Pancreas (tissue), 10 donors: Measurements from ENCODE around the gene CDH11. TPM values are rescaled to one million over a fixed set of nuclear protein-coding genes. Genes with fewer than 3 reads are reported as not detected.

ENCODE experiments used
- ATAC-seq, 4 donors: fragments of 200-7000 bp; cut with Tn5 transposase; one replicate each; pipeline versions ENCODE4 v1.8.0 to v1.9.1; 2020; ENCODE audit warnings: mild to moderate bottlenecking in 4 of 4, moderate library complexity in 4 of 4
- DNase-seq, 6 donors: peaks; one replicate each; pipeline ENCODE4 v3.0.0-alpha.2; 2020
- FAIRE-seq: peaks from 2 replicates; lab custom pipeline; 2012; peaks lifted over from hg19 to GRCh38; lab: Jason Lieb, UNC
- H3K27ac ChIP-seq, 4 donors: fragments of 200-600 bp; sonication (generic); 1 replicate in 3 of 4; 2 replicates in 1 of 4; pipeline versions ENCODE4 v1.5.0 to v1.8.0; 2020
- H3K27me3 ChIP-seq, 4 donors: fragments of 200-600 bp; one replicate each; pipeline ENCODE4 v1.8.0; 2021
- H3K36me3 ChIP-seq, 3 donors: fragments of 200-600 bp; sonication (generic) in 1 of 3; one replicate each; pipeline versions ENCODE4 v1.5.0 to v1.8.0; 2020 to 2021
- H3K4me1 ChIP-seq, 3 donors: fragments of 200-600 bp; one replicate each; pipeline ENCODE4 v1.8.0; 2021
- H3K4me3 ChIP-seq, 4 donors: fragments of 200-600 bp; sonication (generic) in 2 of 4; one replicate each; pipeline versions ENCODE4 v1.5.0 to v1.8.0; 2020 to 2021
- H3K9me3 ChIP-seq, 4 donors: fragments of 200-600 bp; one replicate each; pipeline ENCODE4 v1.8.0; 2021
- CTCF ChIP-seq, 4 donors: fragments of 200-600 bp; sonication (generic) in 3 of 4; IDR thresholded peaks; one replicate each; pipeline versions ENCODE4 v1.5.0 to v1.8.0; 2021; ENCODE audit warnings: antibody characterized with exemption in 4 of 4
- WGBS, 2 donors: extraction: QIAGEN DNeasy Blood & Tissue Kit; methylation state at CpG; one replicate each; pipeline ENCODE4 v1.1.7; 2013; 5-methylcytosine and 5-hydroxymethylcytosine counted together
- intact Hi-C, 3 donors: fragments of 100-400 bp; cut with DNase I; formaldehyde crosslinking; loops; one replicate each; pipeline versions ENCODE4 v1.11.1 to v1.14.2; 2022
- polyA plus RNA-seq, 2 donors: library from polyadenylated mRNA; stranded (reverse); fragments of 200-250 nt; gene quantifications; one replicate each; pipeline ENCODE4 v1.2.3, GENCODE V29; 2013
- total RNA-seq, 6 donors: library from RNA; stranded (reverse); fragmentation: NEBNext Ultra II Directional in 4 of 6; extraction: Animal tissue kit (Norgen Biotek cat#: 25700) in 4 of 6; gene quantifications; one replicate each; pipeline versions ENCODE4 v1.2.1 to v1.2.4, GENCODE V29; 2021 to 2023
- donor health status: healthy with polysubstance abuse.
- donor health status: DM: no; HTN: no; CAD: no; lungs with moderate emphysema.
- donor health status: DM: no; HTN: no; CAD: no.
- donor health status: control.
- donor health status: control.
- donor health status: Bipolar disorder and iron deficiency.
- donor health status: DM: yes; HTN: yes; CAD: no.
- donor health status: DM: no; HTN: no; CAD: no.
- donor health status: DM: no; HTN: no; CAD: no.
- donor health status: DM: yes; HTN: yes; CAD: no.

The CDH11 gene
- total and polyA plus RNA-seq, 8 donors, result 0.38 to 49.6 (median 1.8) TPM

- Histone ChIP-seq H3K4me1 (no peaks in the 10 kb centered on the region), H3K9me3 (peaks cover 0 to 4% (median 0%) of the 10 kb centered on the region in 4 donors), H3K4me3 (no peak overlapping the region), H3K36me3 (no peaks in the 10 kb centered on the region), H3K27ac (no peak overlapping the region), H3K27me3 (no peaks in the 10 kb centered on the region)
- DNase-seq, result no peak
- ATAC-seq, result no peak
- no peak for TF ChIP-seq CTCF (IDR thresholded peaks at IDR 0.05)
- no peak for FAIRE-seq
- intact Hi-C loops, result no loop called here
Measured at GRCh38 chr16:64925166-64925565, 196.7 kb downstream of the CDH11 start.

- H3K27me3 ChIP-seq, result no peaks in the 10 kb centered on the region
- no peaks in the 10 kb centered on the region for H3K36me3 ChIP-seq
- DNase-seq (no peak), FAIRE-seq (no peak), ATAC-seq (no peak)
- no peaks in the 10 kb centered on the region for H3K4me1 ChIP-seq
- intact Hi-C loops, result no loop called here
- peaks cover 0 to 4% (median 0%) of the 10 kb centered on the region in 4 donors for H3K9me3 ChIP-seq
- 56 to 65% methylated on average over 2 of the region's 2 CpGs for WGBS, 2 donors
- no peak overlapping the region for H3K27ac ChIP-seq
- TF ChIP-seq CTCF (IDR thresholded peaks at IDR 0.05), result no peak
- no peak overlapping the region for H3K4me3 ChIP-seq
Measured at GRCh38 chr16:64924086-64924485, 197.8 kb downstream of the CDH11 start.

GRCh38 chr16:64919929-64920607 lies 201.8 kb downstream of the CDH11 start:
- ATAC-seq (no peak), DNase-seq (no peak), FAIRE-seq (no peak)
- Histone ChIP-seq H3K4me1 (no peaks in the 10 kb centered on the region), H3K36me3 (no peaks in the 10 kb centered on the region), H3K4me3 (no peak overlapping the region), H3K27me3 (no peaks in the 10 kb centered on the region), H3K9me3 (no peaks in the 10 kb centered on the region), H3K27ac (no peak overlapping the region)
- WGBS, 2 donors, result 43 to 63% methylated on average over 2 of the region's 2 CpGs
- no peak for TF ChIP-seq CTCF (IDR thresholded peaks at IDR 0.05)
- intact Hi-C loops, result no loop called here

GRCh38 chr16:64919141-64919540 lies 202.7 kb downstream of the CDH11 start:
- FAIRE-seq (no peak), DNase-seq (no peak), ATAC-seq (no peak)
- Histone ChIP-seq H3K9me3 (no peaks in the 10 kb centered on the region), H3K27ac (no peak overlapping the region), H3K27me3 (no peaks in the 10 kb centered on the region), H3K4me3 (no peak overlapping the region), H3K4me1 (no peaks in the 10 kb centered on the region), H3K36me3 (no peaks in the 10 kb centered on the region)
- WGBS, 2 donors, result 20 to 30% methylated on average over 1 of the region's 1 CpG
- no peak for TF ChIP-seq CTCF (IDR thresholded peaks at IDR 0.05)
- intact Hi-C loops, result no loop called here

- Histone ChIP-seq H3K4me3 (no peak overlapping the region), H3K27ac (no peak overlapping the region), H3K4me1 (no peaks in the 10 kb centered on the region), H3K27me3 (peaks cover 0 to 4% (median 2%) of the 10 kb centered on the region in 4 donors), H3K36me3 (no peaks in the 10 kb centered on the region), H3K9me3 (no peaks in the 10 kb centered on the region)
- DNase-seq, result no peak
- intact Hi-C loops, result no loop called here
- no peak for FAIRE-seq
- TF ChIP-seq CTCF (IDR thresholded peaks at IDR 0.05), result no peak
- no peak for ATAC-seq
- WGBS, 2 donors, result 59 to 64% methylated on average over 2 of the region's 2 CpGs
Measured at GRCh38 chr16:64916051-64916450, 205.8 kb downstream of the CDH11 start.
